K562 (cell line): ENCODE results near the gene DAPK3. TPM values are rescaled to one million over a fixed set of nuclear protein-coding genes. Genes with fewer than 3 reads are reported as not detected.

Experiments used
- CTBP1 ChIP-seq: fragments of 450-650 bp; IDR thresholded peaks from 2 replicates; pipeline ENCODE4 v1.6.1; 2016; ENCODE audit warnings: borderline replicate concordance
- ELF1 ChIP-seq: fragments of 200-800 bp; sonication (Bioruptor generic); IDR thresholded peaks from 2 replicates; pipeline ENCODE4 v1.6.1; 2016; ENCODE audit warnings: missing genetic modification characterization, missing compliant biosample characterization
- ETV5 ChIP-seq: sonication (generic); formaldehyde crosslinking; IDR thresholded peaks from 2 replicates; pipeline ENCODE4 v1.4.0; 2020; ENCODE audit warnings: low read depth, mild to moderate bottlenecking, missing genetic modification reagents
- ETV6 ChIP-seq, 3 experiments: fragments of 150-350 bp in 1 of 3; sonication (generic) in 1 of 3; formaldehyde crosslinking in 1 of 3; IDR thresholded peaks; 2 replicates each; pipeline versions ENCODE4 v1.6.1 to v1.8.0; 2014 to 2022; ENCODE audit warnings: borderline replicate concordance in 2 of 3, low read depth in 2 of 3, antibody characterized with exemption in 1 of 3, low read length in 1 of 3, mild to moderate bottlenecking in 1 of 3, missing genetic modification reagents in 1 of 3
- HDAC1 ChIP-seq, 2 experiments: fragments of 450-650 bp; IDR thresholded peaks; 2 replicates each; pipeline ENCODE4 v1.6.1; 2016 to 2017; ENCODE audit warnings: inconsistent platforms in 1 of 2, mild to moderate bottlenecking in 1 of 2, moderate library complexity in 1 of 2
- HNRNPL ChIP-seq: fragments of 200-400 bp; formaldehyde crosslinking; IDR thresholded peaks from 2 replicates; pipeline ENCODE4 v1.6.1; 2017; ENCODE audit warnings: low read depth, mild to moderate bottlenecking, low read length
- MAFK ChIP-seq: IDR thresholded peaks from 2 replicates; pipeline ENCODE4 v1.6.1; 2011; ENCODE audit warnings: low read length, improper control_type of control experiment
- MAZ ChIP-seq, 2 experiments: fragments of 450-650 bp in 1 of 2; sonication (generic) in 1 of 2; formaldehyde crosslinking; IDR thresholded peaks in 1 of 2; conservative IDR thresholded peaks in 1 of 2; 2 replicates each; pipeline versions ENCODE4 v1.4.0 to v1.5.0; 2020; ENCODE audit warnings: mild to moderate bottlenecking in 1 of 2, missing genetic modification reagents in 1 of 2
- MBD2 ChIP-seq: sonication (generic); IDR thresholded peaks from 2 replicates; pipeline ENCODE4 v1.6.1; 2016; ENCODE audit warnings: low read depth, borderline replicate concordance
- MXI1 ChIP-seq: IDR thresholded peaks from 2 replicates; pipeline ENCODE4 v1.6.1; 2011; ENCODE audit warnings: low read depth, mild to moderate bottlenecking, improper control_type of control experiment, low read length
- PHB2 ChIP-seq: fragments of 450-650 bp; IDR thresholded peaks from 2 replicates; pipeline ENCODE4 v1.6.1; 2017; ENCODE audit warnings: low read depth
- POLR2AphosphoS5 ChIP-seq: IDR thresholded peaks from 2 replicates; pipeline ENCODE4 v1.6.1; 2011; ENCODE audit warnings: mild to moderate bottlenecking, low read depth, low read length, moderate library complexity; ENCODE audit not compliant: control insufficient read depth, insufficient read depth
- RBM14 ChIP-seq: fragments of 200-400 bp; formaldehyde crosslinking; IDR thresholded peaks from 2 replicates; pipeline ENCODE4 v1.6.1; 2018; ENCODE audit warnings: low read depth, mild to moderate bottlenecking, low read length, moderate library complexity, borderline replicate concordance; ENCODE audit not compliant: insufficient read depth
- RHOXF2B ChIP-seq: fragments of 250-450 bp; sonication (Bioruptor Pico); conservative IDR thresholded peaks from 2 replicates; pipeline ENCODE4 v1.5.1; 2021
- RNF2 ChIP-seq: sonication (generic); IDR thresholded peaks from 2 replicates; pipeline ENCODE4 v1.6.1; 2016
- STAT5B ChIP-seq: fragments of 250-450 bp; sonication (Bioruptor Pico); IDR thresholded peaks from 2 replicates; pipeline ENCODE4 v1.8.0; 2021; ENCODE audit warnings: mild to moderate bottlenecking, inconsistent platforms
- TBL1XR1 ChIP-seq, 2 experiments: IDR thresholded peaks; 2 replicates each; pipeline ENCODE4 v1.6.1; 2012; ENCODE audit warnings: improper control_type of control experiment in 2 of 2, low read length in 2 of 2, mild to moderate bottlenecking in 1 of 2
- ZNF263 ChIP-seq: sonication (generic); formaldehyde crosslinking; IDR thresholded peaks from 2 replicates; pipeline ENCODE4 v1.8.0; 2022; ENCODE audit warnings: mild to moderate bottlenecking, missing genetic modification reagents, borderline replicate concordance
- ZNF445 ChIP-seq: fragments of 250-450 bp; sonication (Bioruptor Pico); IDR thresholded peaks from 2 replicates; pipeline ENCODE4 v1.4.0; 2020; ENCODE audit warnings: low read depth, mild to moderate bottlenecking, moderate library complexity
- ZNF507 ChIP-seq: conservative IDR thresholded peaks from 2 replicates; pipeline ENCODE4 v1.6.1; 2017; ENCODE audit warnings: missing genetic modification characterization, missing compliant biosample characterization
- polyA plus RNA-seq, 8 experiments: library from polyadenylated mRNA; depleted of rRNA in 4 of 8; stranded (reverse) in 5 of 8; unstranded in 3 of 8; fragments of >200 nt; fragmentation: Nextera tagmentation in 2 of 8; fragmentation: Illumina TruSeq in 1 of 8; extraction: Ambion mirVana in 2 of 8; extraction: Trizol in 1 of 8; gene quantifications; 2 replicates each; pipeline versions ENCODE4 v1.2.1 to v1.2.3, GENCODE V29; 2011 to 2014; ENCODE audit warnings: inconsistent platforms in 1 of 8, missing spikeins in 1 of 8
- total RNA-seq, 7 experiments: library from RNA; depleted of rRNA in 6 of 7; stranded (reverse); fragments of >200 nt in 6 of 7; fragmentation: Illumina TruSeq in 2 of 7; extraction: Trizol in 2 of 7; gene quantifications; 2 replicates each; pipeline versions ENCODE4 v1.2.1 to v1.2.3, GENCODE V29; 2011 to 2021; ENCODE audit warnings: low replicate concordance in 1 of 7
- TF ChIP-seq, protein P1 (sequence below): fragments of 250-450 bp; sonication (Bioruptor Pico); IDR thresholded peaks from 2 replicates; pipeline ENCODE4 v1.6.1; 2021; ENCODE audit warnings: mild to moderate bottlenecking
- TF ChIP-seq, protein P2 (sequence below): fragments of 450-650 bp; IDR thresholded peaks from 2 replicates; pipeline ENCODE4 v1.6.1; 2016; ENCODE audit warnings: mild to moderate bottlenecking
- TF ChIP-seq, protein P3 (sequence below): sonication (generic); formaldehyde crosslinking; IDR thresholded peaks from 2 replicates; pipeline ENCODE4 v1.8.0; 2022; ENCODE audit warnings: mild to moderate bottlenecking, missing genetic modification reagents

The DAPK3 gene
- total and polyA plus RNA-seq, 9 of the 15 experiments (the other 6 are each of a cell fraction or from before 2014, with no cell fraction given) = 0.14 to 63.4 (median 25.0) TPM

DNA sequence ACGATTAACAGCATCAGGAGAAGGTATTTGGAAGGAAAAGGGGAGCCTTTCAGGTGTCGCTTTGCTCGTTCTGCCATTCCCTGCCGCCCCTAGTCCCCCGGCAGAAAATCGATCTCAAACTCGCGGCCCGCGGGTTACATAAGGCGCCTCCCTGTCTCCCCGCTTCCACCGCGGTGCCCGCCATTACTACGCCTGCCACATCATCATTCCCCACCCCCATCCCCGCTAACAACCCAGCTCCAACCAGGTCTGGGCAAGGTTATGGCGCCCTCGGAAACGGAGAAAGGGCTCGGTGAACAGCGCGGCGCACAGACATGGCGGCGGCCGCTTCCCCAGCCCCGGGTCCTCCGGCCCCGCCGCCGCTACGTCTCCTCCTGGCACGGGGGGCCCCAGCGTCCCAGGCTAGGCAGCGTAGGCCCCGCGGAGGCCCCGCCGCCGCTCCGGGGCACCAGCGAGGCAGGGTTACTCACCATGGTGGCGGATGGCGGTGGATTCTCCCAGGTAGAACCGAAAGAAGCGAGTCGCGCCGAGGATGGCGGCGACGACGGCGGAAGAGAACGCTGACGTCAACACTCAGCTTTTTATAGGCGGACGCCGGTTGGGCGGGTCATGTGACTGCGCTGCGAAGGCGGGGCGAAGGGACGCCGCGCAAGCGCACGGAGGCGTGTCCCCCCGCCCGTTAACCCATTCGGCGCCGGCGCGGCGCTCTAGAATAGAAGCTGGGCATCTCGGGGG lies 14.2 kb upstream of the DAPK3 start, which contains the start of gene EEF2 (continued):
- TF ChIP-seq ETV6 (IDR thresholded peaks at IDR 0.05; ENCODE audit: borderline replicate concordance in 1 of 2, low read depth in 2 of 2, low read length in 1 of 2) (no peak), ETV6 (CRISPR knock-in tag; IDR thresholded peaks at IDR 0.05; ENCODE audit: borderline replicate concordance) (peak; percentile 85; the same call in 1 of the 2 replicates), RHOXF2B (CRISPR knock-in tag) (no peak), ZNF263 (CRISPR knock-in tag) (peak; percentile 51; the same call in 1 of the 2 replicates), PHB2 (no peak), MBD2 (peak; percentile 90), RNF2 (peak; percentile 37; the same call in 1 of the 2 replicates), STAT5B (no peak), MAZ (CRISPR knock-in tag; conservative IDR thresholded peaks at IDR 0.05 in 1 of 2, IDR thresholded peaks at IDR 0.05 in 1 of 2) (peak; percentile 93 to 96), MXI1 (no peak), TBL1XR1 (IDR thresholded peaks at IDR 0.05; ENCODE audit: low read length in 2 of 2) (peak in 1 of 2 experiments; percentile 34; a peak in 1 of 4 replicates), POLR2AphosphoS5 (peak; percentile 100), RBM14 (peak; percentile 95; the same call in 1 of the 2 replicates), ZNF445 (CRISPR knock-in tag) (0 out of 2 replicates have a peak, but pooled peaks have one; percentile 24), MAFK (peak; percentile 67), HDAC1 (IDR thresholded peaks at IDR 0.05) (peak; percentile 63 to 88; a peak in 2 of 4 replicates), ETV5 (peak; percentile 63; the same call in 1 of the 2 replicates), ELF1 (tag) (peak; percentile 58), HNRNPL (0 out of 2 replicates have a peak, but pooled peaks have one; percentile 73), CTBP1 (peak; percentile 68), ZNF507 (no peak)
- TF ChIP-seq, protein P1, sequence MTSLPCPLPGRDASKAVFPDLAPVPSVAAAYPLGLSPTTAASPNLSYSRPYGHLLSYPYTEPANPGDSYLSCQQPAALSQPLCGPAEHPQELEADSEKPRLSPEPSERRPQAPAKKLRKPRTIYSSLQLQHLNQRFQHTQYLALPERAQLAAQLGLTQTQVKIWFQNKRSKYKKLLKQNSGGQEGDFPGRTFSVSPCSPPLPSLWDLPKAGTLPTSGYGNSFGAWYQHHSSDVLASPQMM = no peak
- TF ChIP-seq, protein P2, sequence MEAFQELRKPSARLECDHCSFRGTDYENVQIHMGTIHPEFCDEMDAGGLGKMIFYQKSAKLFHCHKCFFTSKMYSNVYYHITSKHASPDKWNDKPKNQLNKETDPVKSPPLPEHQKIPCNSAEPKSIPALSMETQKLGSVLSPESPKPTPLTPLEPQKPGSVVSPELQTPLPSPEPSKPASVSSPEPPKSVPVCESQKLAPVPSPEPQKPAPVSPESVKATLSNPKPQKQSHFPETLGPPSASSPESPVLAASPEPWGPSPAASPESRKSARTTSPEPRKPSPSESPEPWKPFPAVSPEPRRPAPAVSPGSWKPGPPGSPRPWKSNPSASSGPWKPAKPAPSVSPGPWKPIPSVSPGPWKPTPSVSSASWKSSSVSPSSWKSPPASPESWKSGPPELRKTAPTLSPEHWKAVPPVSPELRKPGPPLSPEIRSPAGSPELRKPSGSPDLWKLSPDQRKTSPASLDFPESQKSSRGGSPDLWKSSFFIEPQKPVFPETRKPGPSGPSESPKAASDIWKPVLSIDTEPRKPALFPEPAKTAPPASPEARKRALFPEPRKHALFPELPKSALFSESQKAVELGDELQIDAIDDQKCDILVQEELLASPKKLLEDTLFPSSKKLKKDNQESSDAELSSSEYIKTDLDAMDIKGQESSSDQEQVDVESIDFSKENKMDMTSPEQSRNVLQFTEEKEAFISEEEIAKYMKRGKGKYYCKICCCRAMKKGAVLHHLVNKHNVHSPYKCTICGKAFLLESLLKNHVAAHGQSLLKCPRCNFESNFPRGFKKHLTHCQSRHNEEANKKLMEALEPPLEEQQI = no peak
- TF ChIP-seq, protein P3, sequence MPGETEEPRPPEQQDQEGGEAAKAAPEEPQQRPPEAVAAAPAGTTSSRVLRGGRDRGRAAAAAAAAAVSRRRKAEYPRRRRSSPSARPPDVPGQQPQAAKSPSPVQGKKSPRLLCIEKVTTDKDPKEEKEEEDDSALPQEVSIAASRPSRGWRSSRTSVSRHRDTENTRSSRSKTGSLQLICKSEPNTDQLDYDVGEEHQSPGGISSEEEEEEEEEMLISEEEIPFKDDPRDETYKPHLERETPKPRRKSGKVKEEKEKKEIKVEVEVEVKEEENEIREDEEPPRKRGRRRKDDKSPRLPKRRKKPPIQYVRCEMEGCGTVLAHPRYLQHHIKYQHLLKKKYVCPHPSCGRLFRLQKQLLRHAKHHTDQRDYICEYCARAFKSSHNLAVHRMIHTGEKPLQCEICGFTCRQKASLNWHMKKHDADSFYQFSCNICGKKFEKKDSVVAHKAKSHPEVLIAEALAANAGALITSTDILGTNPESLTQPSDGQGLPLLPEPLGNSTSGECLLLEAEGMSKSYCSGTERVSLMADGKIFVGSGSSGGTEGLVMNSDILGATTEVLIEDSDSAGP (CRISPR knock-in tag) = no peak
